H1 (cell line): Measurements from ENCODE around the gene TMEM9B.

Experiments
- ASH2L ChIP-seq: fragments of 200-600, 300-600 bp; sonication (generic); IDR thresholded peaks from one replicate; pipeline ENCODE4 v1.7.1; 2017; ENCODE audit warnings: low read length
- CREB1 ChIP-seq: IDR thresholded peaks from 2 replicates; pipeline ENCODE4 v1.6.1; 2012; ENCODE audit warnings: inconsistent platforms
- HDAC2 ChIP-seq, 2 experiments: fragments of 300-600 bp in 1 of 2; sonication (generic) in 1 of 2; IDR thresholded peaks; 2 replicates each; pipeline ENCODE4 v1.6.1; 2011 to 2012; ENCODE audit warnings: low read depth in 2 of 2, low read length in 2 of 2, mild to moderate bottlenecking in 2 of 2, moderate library complexity in 2 of 2, borderline replicate concordance in 1 of 2, inconsistent platforms in 1 of 2
- KDM1A ChIP-seq: fragments of 200-600, 300-600 bp; sonication (generic); IDR thresholded peaks from 2 replicates; pipeline ENCODE4 v1.7.1; 2016; ENCODE audit warnings: mild to moderate bottlenecking, low read length, borderline replicate concordance
- PHF8 ChIP-seq: fragments of 200-600 bp; sonication (generic); conservative IDR thresholded peaks from 2 replicates; pipeline ENCODE4 v1.7.1; 2012; ENCODE audit warnings: low read depth, mild to moderate bottlenecking, inconsistent platforms, low read length, moderate library complexity
- POLR2A ChIP-seq, 2 experiments: IDR thresholded peaks; 1 replicate in 1 of 2; 2 replicates in 1 of 2; pipeline ENCODE4 v1.6.1; 2011; ENCODE audit warnings: low read depth in 2 of 2, low read length in 2 of 2, mild to moderate bottlenecking in 2 of 2; ENCODE audit errors: control extremely low read depth in 1 of 2
- POLR2AphosphoS5 ChIP-seq: IDR thresholded peaks from 2 replicates; pipeline ENCODE4 v1.6.1; 2011; ENCODE audit warnings: low read depth, low read length
- RAD21 ChIP-seq, 2 experiments: IDR thresholded peaks in 1 of 2; conservative IDR thresholded peaks in 1 of 2; 2 replicates each; pipeline ENCODE4 v1.6.1; 2011; ENCODE audit warnings: low read depth in 2 of 2, low read length in 2 of 2, improper control_type of control experiment in 1 of 2, inconsistent platforms in 1 of 2, mild to moderate bottlenecking in 1 of 2, moderate library complexity in 1 of 2
- RFX5 ChIP-seq: IDR thresholded peaks from 2 replicates; pipeline ENCODE4 v1.6.1; 2011; ENCODE audit warnings: low read depth, low read length, improper control_type of control experiment, borderline replicate concordance
- RNF2 ChIP-seq: fragments of 200-900, 300-1000 bp; sonication (generic); IDR thresholded peaks from 2 replicates; pipeline ENCODE4 v1.7.1; 2016; ENCODE audit warnings: borderline replicate concordance, low read depth, mild to moderate bottlenecking, antibody characterized with exemption, low read length; ENCODE audit not compliant: poor library complexity, severe bottlenecking; ENCODE audit errors: missing control alignments
- SIN3A ChIP-seq, 2 experiments: IDR thresholded peaks in 1 of 2; conservative IDR thresholded peaks in 1 of 2; 2 replicates each; pipeline ENCODE4 v1.6.1; 2011 to 2012; ENCODE audit warnings: low read length in 2 of 2, improper control_type of control experiment in 1 of 2, low read depth in 1 of 2, mild to moderate bottlenecking in 1 of 2
- SP2 ChIP-seq: IDR thresholded peaks from 2 replicates; pipeline ENCODE4 v1.6.1; 2012; ENCODE audit warnings: mild to moderate bottlenecking, low read length, inconsistent platforms
- TF ChIP-seq, protein P1 (sequence below), 3 experiments: IDR thresholded peaks; 1 replicate in 2 of 3; 2 replicates in 1 of 3; pipeline versions ENCODE4 v1.5.1 to v1.6.1; 2011; ENCODE audit warnings: low read length in 3 of 3, mild to moderate bottlenecking in 3 of 3, inconsistent platforms in 2 of 3, low read depth in 1 of 3, moderate library complexity in 1 of 3; ENCODE audit not compliant: insufficient read depth in 1 of 3; ENCODE audit errors: control extremely low read depth in 1 of 3
- TF ChIP-seq, protein P2 (sequence below): fragments of 300-600 bp; sonication (generic); IDR thresholded peaks from 2 replicates; pipeline ENCODE4 v1.7.1; 2012; ENCODE audit warnings: low read length, moderate library complexity, mild to moderate bottlenecking, inconsistent platforms; ENCODE audit not compliant: insufficient replicate concordance

GRCh38 chr11:9004183-9004926 lies 40.1 kb upstream of the TMEM9B start:
- TF ChIP-seq, protein P1, sequence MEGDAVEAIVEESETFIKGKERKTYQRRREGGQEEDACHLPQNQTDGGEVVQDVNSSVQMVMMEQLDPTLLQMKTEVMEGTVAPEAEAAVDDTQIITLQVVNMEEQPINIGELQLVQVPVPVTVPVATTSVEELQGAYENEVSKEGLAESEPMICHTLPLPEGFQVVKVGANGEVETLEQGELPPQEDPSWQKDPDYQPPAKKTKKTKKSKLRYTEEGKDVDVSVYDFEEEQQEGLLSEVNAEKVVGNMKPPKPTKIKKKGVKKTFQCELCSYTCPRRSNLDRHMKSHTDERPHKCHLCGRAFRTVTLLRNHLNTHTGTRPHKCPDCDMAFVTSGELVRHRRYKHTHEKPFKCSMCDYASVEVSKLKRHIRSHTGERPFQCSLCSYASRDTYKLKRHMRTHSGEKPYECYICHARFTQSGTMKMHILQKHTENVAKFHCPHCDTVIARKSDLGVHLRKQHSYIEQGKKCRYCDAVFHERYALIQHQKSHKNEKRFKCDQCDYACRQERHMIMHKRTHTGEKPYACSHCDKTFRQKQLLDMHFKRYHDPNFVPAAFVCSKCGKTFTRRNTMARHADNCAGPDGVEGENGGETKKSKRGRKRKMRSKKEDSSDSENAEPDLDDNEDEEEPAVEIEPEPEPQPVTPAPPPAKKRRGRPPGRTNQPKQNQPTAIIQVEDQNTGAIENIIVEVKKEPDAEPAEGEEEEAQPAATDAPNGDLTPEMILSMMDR (IDR thresholded peaks at IDR 0.05; ENCODE audit: control extremely low read depth in 1 of 3, insufficient read depth in 1 of 3, low read depth in 1 of 3, low read length in 3 of 3), result no peak
- TF ChIP-seq HDAC2 (IDR thresholded peaks at IDR 0.05; ENCODE audit: borderline replicate concordance in 1 of 2, low read depth in 2 of 2, low read length in 2 of 2) (no peak; a peak in 1 of 4 replicates), RNF2 (no peak), PHF8 (no peak), POLR2A (IDR thresholded peaks at IDR 0.05; ENCODE audit: control extremely low read depth in 1 of 2, low read depth in 2 of 2, low read length in 2 of 2) (no peak), KDM1A (no peak), ASH2L (peak; percentile 73), RAD21 (IDR thresholded peaks at IDR 0.05 in 1 of 2, conservative IDR thresholded peaks at IDR 0.05 in 1 of 2; ENCODE audit: low read depth in 2 of 2, low read length in 2 of 2) (no peak), RFX5 (no peak), SIN3A (conservative IDR thresholded peaks at IDR 0.05 in 1 of 2, IDR thresholded peaks at IDR 0.05 in 1 of 2; ENCODE audit: low read depth in 1 of 2, low read length in 2 of 2) (no peak), SP2 (no peak), CREB1 (no peak), POLR2AphosphoS5 (no peak)
- TF ChIP-seq, protein P2, sequence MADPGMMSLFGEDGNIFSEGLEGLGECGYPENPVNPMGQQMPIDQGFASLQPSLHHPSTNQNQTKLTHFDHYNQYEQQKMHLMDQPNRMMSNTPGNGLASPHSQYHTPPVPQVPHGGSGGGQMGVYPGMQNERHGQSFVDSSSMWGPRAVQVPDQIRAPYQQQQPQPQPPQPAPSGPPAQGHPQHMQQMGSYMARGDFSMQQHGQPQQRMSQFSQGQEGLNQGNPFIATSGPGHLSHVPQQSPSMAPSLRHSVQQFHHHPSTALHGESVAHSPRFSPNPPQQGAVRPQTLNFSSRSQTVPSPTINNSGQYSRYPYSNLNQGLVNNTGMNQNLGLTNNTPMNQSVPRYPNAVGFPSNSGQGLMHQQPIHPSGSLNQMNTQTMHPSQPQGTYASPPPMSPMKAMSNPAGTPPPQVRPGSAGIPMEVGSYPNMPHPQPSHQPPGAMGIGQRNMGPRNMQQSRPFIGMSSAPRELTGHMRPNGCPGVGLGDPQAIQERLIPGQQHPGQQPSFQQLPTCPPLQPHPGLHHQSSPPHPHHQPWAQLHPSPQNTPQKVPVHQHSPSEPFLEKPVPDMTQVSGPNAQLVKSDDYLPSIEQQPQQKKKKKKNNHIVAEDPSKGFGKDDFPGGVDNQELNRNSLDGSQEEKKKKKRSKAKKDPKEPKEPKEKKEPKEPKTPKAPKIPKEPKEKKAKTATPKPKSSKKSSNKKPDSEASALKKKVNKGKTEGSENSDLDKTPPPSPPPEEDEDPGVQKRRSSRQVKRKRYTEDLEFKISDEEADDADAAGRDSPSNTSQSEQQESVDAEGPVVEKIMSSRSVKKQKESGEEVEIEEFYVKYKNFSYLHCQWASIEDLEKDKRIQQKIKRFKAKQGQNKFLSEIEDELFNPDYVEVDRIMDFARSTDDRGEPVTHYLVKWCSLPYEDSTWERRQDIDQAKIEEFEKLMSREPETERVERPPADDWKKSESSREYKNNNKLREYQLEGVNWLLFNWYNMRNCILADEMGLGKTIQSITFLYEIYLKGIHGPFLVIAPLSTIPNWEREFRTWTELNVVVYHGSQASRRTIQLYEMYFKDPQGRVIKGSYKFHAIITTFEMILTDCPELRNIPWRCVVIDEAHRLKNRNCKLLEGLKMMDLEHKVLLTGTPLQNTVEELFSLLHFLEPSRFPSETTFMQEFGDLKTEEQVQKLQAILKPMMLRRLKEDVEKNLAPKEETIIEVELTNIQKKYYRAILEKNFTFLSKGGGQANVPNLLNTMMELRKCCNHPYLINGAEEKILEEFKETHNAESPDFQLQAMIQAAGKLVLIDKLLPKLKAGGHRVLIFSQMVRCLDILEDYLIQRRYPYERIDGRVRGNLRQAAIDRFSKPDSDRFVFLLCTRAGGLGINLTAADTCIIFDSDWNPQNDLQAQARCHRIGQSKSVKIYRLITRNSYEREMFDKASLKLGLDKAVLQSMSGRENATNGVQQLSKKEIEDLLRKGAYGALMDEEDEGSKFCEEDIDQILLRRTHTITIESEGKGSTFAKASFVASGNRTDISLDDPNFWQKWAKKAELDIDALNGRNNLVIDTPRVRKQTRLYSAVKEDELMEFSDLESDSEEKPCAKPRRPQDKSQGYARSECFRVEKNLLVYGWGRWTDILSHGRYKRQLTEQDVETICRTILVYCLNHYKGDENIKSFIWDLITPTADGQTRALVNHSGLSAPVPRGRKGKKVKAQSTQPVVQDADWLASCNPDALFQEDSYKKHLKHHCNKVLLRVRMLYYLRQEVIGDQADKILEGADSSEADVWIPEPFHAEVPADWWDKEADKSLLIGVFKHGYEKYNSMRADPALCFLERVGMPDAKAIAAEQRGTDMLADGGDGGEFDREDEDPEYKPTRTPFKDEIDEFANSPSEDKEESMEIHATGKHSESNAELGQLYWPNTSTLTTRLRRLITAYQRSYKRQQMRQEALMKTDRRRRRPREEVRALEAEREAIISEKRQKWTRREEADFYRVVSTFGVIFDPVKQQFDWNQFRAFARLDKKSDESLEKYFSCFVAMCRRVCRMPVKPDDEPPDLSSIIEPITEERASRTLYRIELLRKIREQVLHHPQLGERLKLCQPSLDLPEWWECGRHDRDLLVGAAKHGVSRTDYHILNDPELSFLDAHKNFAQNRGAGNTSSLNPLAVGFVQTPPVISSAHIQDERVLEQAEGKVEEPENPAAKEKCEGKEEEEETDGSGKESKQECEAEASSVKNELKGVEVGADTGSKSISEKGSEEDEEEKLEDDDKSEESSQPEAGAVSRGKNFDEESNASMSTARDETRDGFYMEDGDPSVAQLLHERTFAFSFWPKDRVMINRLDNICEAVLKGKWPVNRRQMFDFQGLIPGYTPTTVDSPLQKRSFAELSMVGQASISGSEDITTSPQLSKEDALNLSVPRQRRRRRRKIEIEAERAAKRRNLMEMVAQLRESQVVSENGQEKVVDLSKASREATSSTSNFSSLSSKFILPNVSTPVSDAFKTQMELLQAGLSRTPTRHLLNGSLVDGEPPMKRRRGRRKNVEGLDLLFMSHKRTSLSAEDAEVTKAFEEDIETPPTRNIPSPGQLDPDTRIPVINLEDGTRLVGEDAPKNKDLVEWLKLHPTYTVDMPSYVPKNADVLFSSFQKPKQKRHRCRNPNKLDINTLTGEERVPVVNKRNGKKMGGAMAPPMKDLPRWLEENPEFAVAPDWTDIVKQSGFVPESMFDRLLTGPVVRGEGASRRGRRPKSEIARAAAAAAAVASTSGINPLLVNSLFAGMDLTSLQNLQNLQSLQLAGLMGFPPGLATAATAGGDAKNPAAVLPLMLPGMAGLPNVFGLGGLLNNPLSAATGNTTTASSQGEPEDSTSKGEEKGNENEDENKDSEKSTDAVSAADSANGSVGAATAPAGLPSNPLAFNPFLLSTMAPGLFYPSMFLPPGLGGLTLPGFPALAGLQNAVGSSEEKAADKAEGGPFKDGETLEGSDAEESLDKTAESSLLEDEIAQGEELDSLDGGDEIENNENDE, result no peak
